Stimulated activated naive CD8-positive, alpha-beta T cell treated with anti-CD3 and anti-CD28 coated beads, Interleukin-15, Interleukin-2, amounts not matched to agents 100 ng/mL and 50 ng/mL, for 24 hours (primary cell): ENCODE data around the gene CTNND2.
"Not testable (repeated sequence)": the region's sequence is repeated elsewhere in the genome, so short reads cannot be mapped to it uniquely, and the experiment has no call there.

Source experiments
- H3K27ac Mint-ChIP-seq: one replicate; pipeline ENCODE4 v1.8.0; 2021; ENCODE audit warnings: mild to moderate bottlenecking, mixed read lengths
- H3K27me3 Mint-ChIP-seq: one replicate; pipeline ENCODE4 v1.8.0; 2021; ENCODE audit warnings: mixed read lengths
- H3K36me3 Mint-ChIP-seq: one replicate; pipeline ENCODE4 v1.8.0; 2021; ENCODE audit warnings: low read depth, mixed read lengths
- H3K4me1 Mint-ChIP-seq: one replicate; pipeline ENCODE4 v1.8.0; 2021; ENCODE audit warnings: low read depth, mixed read lengths
- H3K4me3 Mint-ChIP-seq: one replicate; pipeline ENCODE4 v1.8.0; 2021; ENCODE audit warnings: mild to moderate bottlenecking, mixed read lengths
- H3K9me3 Mint-ChIP-seq: one replicate; pipeline ENCODE4 v1.8.0; 2021; ENCODE audit warnings: mixed read lengths

The CTNND2 gene

DNA sequence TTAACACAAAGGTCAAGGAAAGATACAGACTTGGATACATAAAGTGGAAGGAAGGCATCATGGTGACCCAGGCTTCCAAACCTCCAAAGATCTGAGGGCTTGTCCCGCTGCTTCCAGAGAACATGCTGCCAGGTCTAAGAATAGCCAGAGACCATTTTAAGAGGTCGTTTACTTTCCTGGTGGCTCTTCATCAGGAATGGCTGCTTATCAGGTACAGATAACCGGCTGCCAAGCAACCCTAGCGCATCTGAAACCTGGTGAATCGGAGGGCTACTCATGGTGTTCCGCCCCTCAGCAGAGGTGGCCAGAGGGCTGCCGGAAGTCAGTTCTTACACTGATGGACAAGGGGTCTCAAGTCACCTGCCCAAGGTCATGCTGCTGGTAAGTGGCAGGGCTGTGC lies 892.0 kb downstream of the CTNND2 start:
- H3K4me1 Mint-ChIP-seq = no peaks in the 10 kb centered on the region
- no peaks in the 10 kb centered on the region for H3K27me3 Mint-ChIP-seq
- no peak overlapping the region for H3K27ac Mint-ChIP-seq
- H3K36me3 Mint-ChIP-seq = no peaks in the 10 kb centered on the region
- no peaks in the 10 kb centered on the region for H3K9me3 Mint-ChIP-seq
- no peak overlapping the region for H3K4me3 Mint-ChIP-seq

DNA sequence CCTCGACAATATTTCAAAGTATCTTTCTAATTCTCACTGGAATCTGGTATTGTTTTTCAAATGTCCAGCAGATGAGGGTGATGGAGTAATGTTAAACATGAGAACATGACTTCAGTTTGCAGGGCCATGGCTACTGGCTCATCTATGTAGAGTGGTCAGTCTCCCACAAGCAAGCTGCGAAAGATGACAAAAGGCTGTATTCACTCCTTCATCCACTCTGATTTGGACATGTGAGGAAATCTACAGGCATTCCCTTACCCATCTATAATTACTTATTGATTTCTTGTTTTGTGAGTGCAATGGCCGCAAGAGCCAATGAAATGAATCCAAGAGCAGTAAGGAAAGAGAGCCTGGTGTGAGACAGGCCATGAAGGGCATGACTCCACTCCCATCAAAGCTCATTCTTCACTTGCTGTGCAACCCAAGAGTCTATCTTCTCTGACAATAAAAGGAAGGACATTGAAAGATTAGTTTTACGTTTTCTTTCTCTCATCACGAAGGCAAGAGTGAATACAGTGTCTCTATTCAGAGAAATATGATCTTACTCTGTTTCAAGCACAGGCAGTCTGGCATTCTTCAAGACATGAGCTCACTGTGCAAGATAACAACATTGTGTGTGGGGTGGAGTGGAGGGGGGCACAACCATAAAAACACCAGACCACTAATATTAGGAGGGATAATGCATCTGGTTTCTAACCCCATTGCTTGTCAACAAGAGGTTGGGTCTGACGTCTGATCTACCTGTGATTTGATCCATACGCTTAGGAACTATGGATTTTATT lies 893.6 kb downstream of the CTNND2 start:
- H3K4me3 Mint-ChIP-seq = no peak overlapping the region

DNA sequence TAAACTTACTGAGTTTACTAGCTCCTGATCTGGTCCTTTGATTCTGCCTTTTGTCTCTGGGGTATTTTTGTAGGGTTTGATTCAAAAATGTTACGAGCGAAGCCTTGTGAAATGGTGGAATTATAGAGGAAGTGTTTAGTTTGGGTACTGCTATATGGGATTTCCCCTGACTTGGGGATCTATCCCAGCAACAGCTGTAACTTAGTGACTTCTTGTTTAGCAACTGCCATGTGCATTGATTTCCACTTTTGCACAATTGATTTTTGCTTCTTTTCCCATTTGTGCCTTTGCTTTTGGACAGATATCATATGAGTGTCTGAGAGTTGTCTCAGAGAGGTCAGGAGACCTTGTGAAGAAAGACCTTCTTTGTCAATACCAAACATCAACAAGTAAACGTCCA lies 894.7 kb downstream of the CTNND2 start:
- no peak overlapping the region for H3K27ac Mint-ChIP-seq

More for the DNA sequence above, 893.6 kb downstream of the CTNND2 start:
- no peaks in the 10 kb centered on the region for H3K36me3 Mint-ChIP-seq
- no peaks in the 10 kb centered on the region for H3K27me3 Mint-ChIP-seq
- no peak overlapping the region for H3K27ac Mint-ChIP-seq
- no peaks in the 10 kb centered on the region for H3K9me3 Mint-ChIP-seq
- no peaks in the 10 kb centered on the region for H3K4me1 Mint-ChIP-seq

DNA sequence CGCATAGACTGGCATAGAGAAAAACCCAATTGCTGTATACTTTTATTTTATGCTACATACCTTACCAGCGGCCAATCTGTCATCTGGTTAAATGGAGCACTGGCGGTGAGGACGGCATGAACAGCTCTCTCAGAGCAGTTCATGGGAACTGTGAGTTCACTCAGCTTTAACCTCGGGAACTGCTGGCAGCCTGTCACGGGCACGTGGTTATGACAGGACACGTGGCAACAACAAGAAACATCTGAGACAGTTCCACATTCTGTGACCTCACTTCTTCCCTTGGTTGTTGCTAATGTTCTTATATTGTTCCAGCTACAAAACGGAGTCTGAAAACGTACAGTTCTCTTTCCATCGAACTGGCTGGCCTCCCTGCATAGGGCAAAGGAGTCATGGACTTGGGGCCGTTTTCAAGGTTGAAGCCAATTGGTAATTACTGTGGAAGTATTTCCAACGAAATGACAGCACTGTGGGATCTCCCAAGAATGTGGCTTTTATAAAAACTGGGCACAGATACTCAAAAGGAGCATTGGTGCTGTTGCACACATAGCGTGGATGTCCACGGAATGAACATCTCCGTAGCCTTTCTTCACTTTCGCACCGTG lies 896.9 kb downstream of the CTNND2 start:
- Mint-ChIP-seq H3K9me3 (no peaks in the 10 kb centered on the region), H3K4me1 (no peaks in the 10 kb centered on the region), H3K4me3 (no peak overlapping the region), H3K27ac (no peak overlapping the region), H3K36me3 (no peaks in the 10 kb centered on the region), H3K27me3 (no peaks in the 10 kb centered on the region)

More for the DNA sequence above, 894.7 kb downstream of the CTNND2 start:
- H3K4me1 Mint-ChIP-seq = no peaks in the 10 kb centered on the region
- H3K36me3 Mint-ChIP-seq = no peaks in the 10 kb centered on the region
- no peak overlapping the region for H3K4me3 Mint-ChIP-seq
- no peaks in the 10 kb centered on the region for H3K9me3 Mint-ChIP-seq
- H3K27me3 Mint-ChIP-seq = no peaks in the 10 kb centered on the region

DNA sequence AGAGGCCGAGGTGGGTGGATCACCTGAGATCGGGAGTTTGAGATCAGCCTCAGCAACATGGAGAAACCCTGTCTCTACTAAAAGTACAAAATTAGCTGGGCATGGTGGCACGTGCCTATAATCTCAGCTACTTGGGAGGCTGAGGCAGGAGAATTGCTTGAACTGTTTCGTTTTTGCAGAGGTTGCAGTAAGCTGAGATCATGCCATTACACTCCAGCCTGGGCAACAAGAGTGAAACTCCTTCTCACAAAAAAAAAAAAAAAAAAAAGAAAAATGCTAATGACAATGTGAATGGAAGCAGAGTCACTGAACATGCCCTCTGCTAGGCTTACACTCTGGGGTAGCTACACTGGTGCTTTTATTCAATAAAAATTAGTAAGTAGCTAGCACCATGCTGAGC lies 899.7 kb downstream of the CTNND2 start:
- not testable (repeated sequence) for H3K4me3 Mint-ChIP-seq, H3K27me3 Mint-ChIP-seq, H3K4me1 Mint-ChIP-seq, H3K9me3 Mint-ChIP-seq, H3K27ac Mint-ChIP-seq, H3K36me3 Mint-ChIP-seq

- Mint-ChIP-seq H3K27me3 (no peaks in the 10 kb centered on the region), H3K4me3 (no peak overlapping the region), H3K36me3 (no peaks in the 10 kb centered on the region), H3K27ac (no peak overlapping the region), H3K9me3 (no peaks in the 10 kb centered on the region), H3K4me1 (no peaks in the 10 kb centered on the region)
Measured at GRCh38 chr5:11000515-11001353, 903.5 kb downstream of the CTNND2 start.

GRCh38 chr5:10999714-11000113 lies 904.5 kb downstream of the CTNND2 start:
- Mint-ChIP-seq H3K9me3 (no peaks in the 10 kb centered on the region), H3K27ac (no peak overlapping the region), H3K27me3 (no peaks in the 10 kb centered on the region)

GRCh38 chr5:10995891-10996290 lies 908.4 kb downstream of the CTNND2 start:
- H3K9me3 Mint-ChIP-seq = no peaks in the 10 kb centered on the region
- H3K27ac Mint-ChIP-seq = no peak overlapping the region
- no peaks in the 10 kb centered on the region for H3K27me3 Mint-ChIP-seq
- H3K36me3 Mint-ChIP-seq = no peaks in the 10 kb centered on the region
- H3K4me1 Mint-ChIP-seq = no peaks in the 10 kb centered on the region
- no peak overlapping the region for H3K4me3 Mint-ChIP-seq

More at GRCh38 chr5:10999714-11000113, 904.5 kb downstream of the CTNND2 start:
- H3K4me3 Mint-ChIP-seq = no peak overlapping the region
- H3K36me3 Mint-ChIP-seq = no peaks in the 10 kb centered on the region
- no peaks in the 10 kb centered on the region for H3K4me1 Mint-ChIP-seq

GRCh38 chr5:10994091-10994986 lies 909.9 kb downstream of the CTNND2 start:
- H3K27me3 Mint-ChIP-seq = no peaks in the 10 kb centered on the region
- no peak overlapping the region for H3K27ac Mint-ChIP-seq
- H3K4me3 Mint-ChIP-seq = no peak overlapping the region
- H3K36me3 Mint-ChIP-seq = no peaks in the 10 kb centered on the region
- H3K9me3 Mint-ChIP-seq = no peaks in the 10 kb centered on the region
- H3K4me1 Mint-ChIP-seq = no peaks in the 10 kb centered on the region

DNA sequence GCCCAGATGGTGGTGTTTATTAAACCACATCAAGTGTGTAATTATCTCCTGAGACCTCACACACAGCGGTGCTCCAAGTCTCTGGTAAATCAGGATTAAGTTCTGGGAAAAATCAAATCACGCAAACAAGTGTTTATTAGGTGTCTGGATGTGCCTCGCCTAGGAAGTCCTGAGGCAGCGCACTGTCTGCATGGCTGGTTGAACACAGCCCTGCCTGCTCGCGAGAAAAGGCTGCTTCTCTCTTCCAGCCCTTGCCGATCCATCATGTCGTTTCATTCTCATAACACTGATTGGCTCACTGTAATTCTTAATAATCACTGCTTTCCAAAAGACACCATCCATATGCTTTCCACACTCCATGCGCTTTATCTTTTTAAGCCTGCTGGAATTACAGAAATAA lies 913.6 kb downstream of the CTNND2 start:
- peaks cover 27% of the 10 kb centered on the region for H3K27me3 Mint-ChIP-seq
- peaks cover 12% of the 10 kb centered on the region for H3K4me1 Mint-ChIP-seq
- no peaks in the 10 kb centered on the region for H3K36me3 Mint-ChIP-seq
- H3K9me3 Mint-ChIP-seq = no peaks in the 10 kb centered on the region
- H3K4me3 Mint-ChIP-seq = no peak overlapping the region
- H3K27ac Mint-ChIP-seq = no peak overlapping the region

DNA sequence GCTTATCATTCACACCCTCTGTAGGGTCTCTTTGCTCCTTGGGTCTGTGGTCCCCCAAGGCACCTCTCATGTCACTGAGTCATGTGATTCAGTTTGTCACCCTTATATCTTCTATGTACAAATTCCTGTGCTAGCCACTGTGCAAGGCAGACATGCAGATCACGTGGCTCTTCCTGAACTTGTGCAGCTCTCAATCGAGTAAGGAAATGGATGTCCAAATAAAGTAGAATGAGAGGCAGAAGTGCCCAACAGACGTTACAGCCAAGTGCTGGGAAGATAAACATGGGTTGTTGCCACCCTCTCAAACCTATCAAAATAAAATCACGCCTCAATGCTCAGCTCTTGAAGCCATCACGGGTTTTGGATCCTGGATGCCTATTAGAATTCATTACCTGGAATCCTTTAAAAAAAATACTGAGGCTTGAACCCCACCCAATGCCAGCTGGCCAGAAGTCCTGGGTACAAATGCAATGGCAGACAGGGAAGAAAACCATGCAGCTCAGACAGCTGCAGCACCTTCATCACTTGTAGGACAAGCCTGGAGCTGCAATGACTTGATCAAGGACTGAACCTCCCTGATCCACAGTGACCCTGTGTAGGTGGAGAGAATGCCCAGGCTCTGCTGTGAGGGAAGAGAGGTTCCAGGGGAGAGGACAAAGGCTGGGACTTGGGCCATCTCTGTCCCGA lies 914.5 kb downstream of the CTNND2 start:
- H3K36me3 Mint-ChIP-seq = no peaks in the 10 kb centered on the region
- no peaks in the 10 kb centered on the region for H3K9me3 Mint-ChIP-seq
- H3K4me3 Mint-ChIP-seq = no peak overlapping the region
- H3K4me1 Mint-ChIP-seq = peaks cover 12% of the 10 kb centered on the region
- peaks cover 27% of the 10 kb centered on the region for H3K27me3 Mint-ChIP-seq
- no peak overlapping the region for H3K27ac Mint-ChIP-seq

DNA sequence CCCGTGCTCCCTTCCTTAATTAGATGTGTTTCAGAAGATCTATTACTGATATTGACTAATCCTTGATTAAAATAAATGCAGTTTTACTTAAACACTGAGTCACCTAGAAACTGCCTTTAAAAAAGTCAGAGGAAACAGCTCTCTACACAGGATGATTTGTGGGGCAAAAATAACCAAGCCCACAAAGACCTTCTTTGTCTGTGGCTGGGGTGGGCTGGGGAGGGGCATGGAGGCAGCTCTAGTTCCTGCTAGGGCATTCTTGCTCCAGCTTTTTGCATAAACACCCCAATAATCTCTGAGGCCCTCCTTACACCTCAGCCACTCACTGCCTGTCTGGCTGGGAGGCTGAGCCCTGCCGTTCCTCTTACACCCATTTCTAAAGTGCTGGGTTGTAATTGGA lies 915.6 kb downstream of the CTNND2 start:
- H3K9me3 Mint-ChIP-seq = no peaks in the 10 kb centered on the region
- H3K27me3 Mint-ChIP-seq = peaks cover 27% of the 10 kb centered on the region
- no peak overlapping the region for H3K4me3 Mint-ChIP-seq
- H3K4me1 Mint-ChIP-seq = peaks cover 12% of the 10 kb centered on the region
- no peak overlapping the region for H3K27ac Mint-ChIP-seq
- H3K36me3 Mint-ChIP-seq = no peaks in the 10 kb centered on the region

GRCh38 chr5:10987925-10988504 lies 916.2 kb downstream of the CTNND2 start:
- Mint-ChIP-seq H3K27me3 (peaks cover 27% of the 10 kb centered on the region), H3K36me3 (no peaks in the 10 kb centered on the region), H3K4me1 (peaks cover 12% of the 10 kb centered on the region), H3K9me3 (no peaks in the 10 kb centered on the region), H3K27ac (no peak overlapping the region), H3K4me3 (no peak overlapping the region)
